A673 (cell line): ENCODE results near the gene RFPL3. TPM values are rescaled to one million over a fixed set of nuclear protein-coding genes. Genes with fewer than 3 reads are reported as not detected.

Experiments used
- BruUV-seq: library from RNA; stranded (reverse); fragments of 400-500 nt; replicated peaks from 2 replicates; lab custom pipeline; 2021; lab: Mats Ljungman, UMichigan
- CTCF ChIA-PET: fragments of 300-600 bp; sonication (Branson Sonifier 250); formaldehyde crosslinking; loops from one replicate; lab custom pipeline; 2022; ENCODE audit warnings: antibody characterized with exemption; lab: Charles Lee
- POLR2A ChIA-PET: fragments of 300-600 bp; sonication (Branson Sonifier 250); formaldehyde crosslinking; loops from one replicate; lab custom pipeline; 2022; ENCODE audit warnings: antibody characterized with exemption; ENCODE audit not compliant: low non-redundant PET; lab: Charles Lee
- DNase-seq: peaks from one replicate; pipeline ENCODE4 v3.0.0-alpha.2; 2015; ENCODE audit warnings: low spot score
- H3K27ac ChIP-seq: fragments of 200-600 bp; sonication (generic); 2 replicates; pipeline ENCODE4 v1.5.1; 2016; ENCODE audit warnings: mixed run types, low read depth, mild to moderate bottlenecking, mixed read lengths, antibody characterized with exemption, low read length; ENCODE audit not compliant: poor library complexity, severe bottlenecking
- H3K27me3 ChIP-seq: fragments of 200-600 bp; sonication (generic); replicated peaks from 2 replicates; pipeline ENCODE4 v1.6.1; 2017; ENCODE audit warnings: mixed run types, low read depth, mild to moderate bottlenecking, mixed read lengths, antibody characterized with exemption, low read length; ENCODE audit not compliant: insufficient read depth, poor library complexity
- H3K36me3 ChIP-seq: fragments of 200-600 bp; sonication (generic); 2 replicates; pipeline ENCODE4 v1.6.1; 2016; ENCODE audit warnings: mixed run types, mild to moderate bottlenecking, mixed read lengths, antibody characterized with exemption, low read length; ENCODE audit not compliant: insufficient read depth, poor library complexity, severe bottlenecking
- H3K4me1 ChIP-seq: fragments of 200-600 bp; sonication (generic); 2 replicates; pipeline ENCODE4 v1.6.1; 2017; ENCODE audit warnings: mixed run types, mild to moderate bottlenecking, mixed read lengths, antibody characterized with exemption, low read length; ENCODE audit not compliant: insufficient read depth, poor library complexity, severe bottlenecking
- H3K4me3 ChIP-seq: fragments of 200-600 bp; sonication (generic); 2 replicates; pipeline ENCODE4 v1.5.1; 2016; ENCODE audit warnings: low read depth, mixed run types, mild to moderate bottlenecking, mixed read lengths, low read length; ENCODE audit not compliant: poor library complexity, severe bottlenecking
- H3K9me3 ChIP-seq: fragments of 200-600 bp; sonication (generic); 2 replicates; pipeline ENCODE4 v1.6.1; 2016; ENCODE audit warnings: mixed run types, low read depth, mild to moderate bottlenecking, mixed read lengths, antibody characterized with exemption, low read length; ENCODE audit not compliant: poor library complexity, severe bottlenecking
- CTCF ChIP-seq: fragments of 300-800, 200-600 bp; sonication (generic); conservative IDR thresholded peaks from 2 replicates; pipeline ENCODE4 v1.5.1; 2017; ENCODE audit warnings: low read depth, mild to moderate bottlenecking, antibody characterized with exemption, low read length, moderate library complexity, mixed read lengths
- EZH2 ChIP-seq: fragments of 200-600 bp; sonication (generic); IDR thresholded peaks from 2 replicates; pipeline ENCODE4 v1.6.1; 2017; ENCODE audit warnings: borderline replicate concordance, low read depth, mild to moderate bottlenecking, mixed read lengths, antibody characterized with exemption, low read length; ENCODE audit not compliant: poor library complexity, severe bottlenecking
- intact Hi-C: fragments of 100-400 bp; cut with micrococcal nuclease; formaldehyde crosslinking; loops from one replicate; pipeline ENCODE4 v1.10.0; 2022; ENCODE audit not compliant: unreplicated experiment
- total RNA-seq: library from RNA; stranded (reverse); gene quantifications from 2 replicates; pipeline ENCODE4 v1.2.3, GENCODE V29; 2021

RFPL3 gene
- total RNA-seq, 1 experiment from 2014 or later = not detected

- CTCF ChIA-PET = no interaction called here
- no TSS peak for BruUV-seq
Observed at GRCh38 chr22:32409977-32410376, 52.3 kb downstream of the RFPL3 start.

GRCh38 chr22:32410459-32410858 is 52.8 kb downstream of the RFPL3 start:
- Histone ChIP-seq H3K27ac (no peak overlapping the region), H3K4me3 (peak overlapping the region; percentile 95), H3K27me3 (no peaks in the 10 kb centered on the region), H3K9me3 (no peaks in the 10 kb centered on the region), H3K4me1 (peaks cover 7% of the 10 kb centered on the region), H3K36me3 (peaks cover 26% of the 10 kb centered on the region)
- no TSS peak for BruUV-seq
- no peak for TF ChIP-seq CTCF
- TF ChIP-seq EZH2 = no peak
- CTCF ChIA-PET = no interaction called here
- POLR2A ChIA-PET = no interaction called here
- DNase-seq = no peak
- intact Hi-C loops = no loop called here

More at GRCh38 chr22:32409977-32410376, 52.3 kb downstream of the RFPL3 start:
- no peak overlapping the region for H3K4me3 ChIP-seq
- TF ChIP-seq EZH2 = no peak
- no peak for TF ChIP-seq CTCF
- no peak overlapping the region for H3K27ac ChIP-seq
- intact Hi-C loops = no loop called here
- no peaks in the 10 kb centered on the region for H3K9me3 ChIP-seq
- no peaks in the 10 kb centered on the region for H3K27me3 ChIP-seq
- H3K36me3 ChIP-seq = peaks cover 31% of the 10 kb centered on the region
- no peak for DNase-seq
- POLR2A ChIA-PET = no interaction called here
- peaks cover 7% of the 10 kb centered on the region for H3K4me1 ChIP-seq

Other genes with a start within 250 kb of the RFPL3 start
- not detected in 2 replicates for gene C22orf42, start 198.6 kb upstream of the RFPL3 start, total RNA-seq
- gene RFPL2, start 152.8 kb upstream of the RFPL3 start, total RNA-seq = 0.13 TPM in 1 of 2 replicates, not detected in the other
- 0.15 and 0.19 TPM in 2 replicates for gene SLC5A4, start 102.5 kb upstream of the RFPL3 start, total RNA-seq
- 122 and 123 TPM in 2 replicates for gene RTCB, start 54.4 kb downstream of the RFPL3 start, total RNA-seq
- not detected in 2 replicates for gene BPIFC, start 106.6 kb downstream of the RFPL3 start, total RNA-seq
- 89.0 and 95.2 TPM in 2 replicates for gene FBXO7, start 116.9 kb downstream of the RFPL3 start, total RNA-seq